ENCODE results near the gene CDRT4.

GRCh38 chr17:15408803-15409202 lies 58.6 kb downstream of the CDRT4 start:
- TF ChIP-seq CTCF (IDR thresholded peaks at IDR 0.05; ENCODE audit: insufficient read depth, low read length, poor library complexity, severe bottlenecking): no peak
- no peak for TF ChIP-seq EZH2phosphoT487 (conservative IDR thresholded peaks at IDR 0.05; ENCODE audit: low read length)
